SK-N-SH (cell line): ENCODE results near the gene ERCC5. TPM values are rescaled to one million over a fixed set of nuclear protein-coding genes. Genes with fewer than 3 reads are reported as not detected.

Source experiments
- CTCF ChIA-PET: fragments of 300-600, 350-600 bp; formaldehyde crosslinking; extraction: SDS; loops from one replicate; lab custom pipeline; 2021; lab: Yijun Ruan, JAX
- POLR2A ChIA-PET: fragments of 350-600 bp; sonication (Branson Sonifier 250); formaldehyde crosslinking; extraction: SDS; loops from one replicate; lab custom pipeline; 2020; ENCODE audit warnings: antibody characterized with exemption, inconsistent platforms; lab: Yijun Ruan, JAX
- DNase-seq: peaks from one replicate; pipeline ENCODE4 v3.0.0; 2012
- H2AFZ ChIP-seq: fragments of 200-600 bp; sonication (generic); 2 replicates; pipeline ENCODE4 v1.8.1; 2016; ENCODE audit warnings: antibody characterized with exemption, mild to moderate bottlenecking, low read depth
- H3F3A ChIP-seq: fragments of 200-600 bp; sonication (generic); replicated peaks from 2 replicates; pipeline ENCODE3; 2016; ENCODE audit warnings: antibody characterized with exemption, mild to moderate bottlenecking; ENCODE audit not compliant: insufficient read depth
- H3K27ac ChIP-seq, 2 experiments: fragments of 200-500 bp in 1 of 2; fragments of 200-600 bp in 1 of 2; sonication (Bioruptor generic) in 1 of 2; sonication (generic), shearing (Covaris generic) in 1 of 2; 2 replicates each; pipeline versions ENCODE4 v1.5.1 to v1.6.1; 2014 to 2016; ENCODE audit warnings: low read depth in 2 of 2, inconsistent platforms in 1 of 2, low read length in 1 of 2, mild to moderate bottlenecking in 1 of 2, mixed read lengths in 1 of 2
- H3K27me3 ChIP-seq: fragments of 200-600 bp; sonication (generic), shearing (Covaris generic); 2 replicates; pipeline ENCODE4 v1.6.1; 2016; ENCODE audit warnings: mixed run types; ENCODE audit not compliant: insufficient read depth
- H3K36me3 ChIP-seq, 2 experiments: fragments of 200-500 bp in 1 of 2; fragments of 200-600 bp in 1 of 2; sonication (Bioruptor generic) in 1 of 2; sonication (generic) in 1 of 2; replicated peaks in 1 of 2; 2 replicates each; pipeline versions ENCODE3 to v1.5.1; 2014 to 2016; ENCODE audit warnings: low read length in 1 of 2, mild to moderate bottlenecking in 1 of 2; ENCODE audit not compliant: insufficient read depth in 2 of 2, control insufficient read depth in 1 of 2
- H3K4me1 ChIP-seq, 2 experiments: fragments of 200-500 bp in 1 of 2; fragments of 200-600 bp in 1 of 2; sonication (Bioruptor generic) in 1 of 2; sonication (generic), shearing (Covaris generic) in 1 of 2; 2 replicates each; pipeline versions ENCODE4 v1.5.1 to v1.6.1; 2014 to 2016; ENCODE audit warnings: low read depth in 1 of 2, low read length in 1 of 2, mixed run types in 1 of 2; ENCODE audit not compliant: insufficient read depth in 2 of 2, control insufficient read depth in 1 of 2
- H3K4me2 ChIP-seq: fragments of 200-600 bp; sonication (generic), shearing (Covaris generic); 2 replicates; pipeline ENCODE4 v1.6.1; 2017; ENCODE audit warnings: mixed run types
- H3K4me3 ChIP-seq, 2 experiments: fragments of 200-500 bp in 1 of 2; fragments of 200-600 bp in 1 of 2; sonication (Bioruptor generic) in 1 of 2; sonication (generic), shearing (Covaris generic) in 1 of 2; 2 replicates each; pipeline versions ENCODE4 v1.5.1 to v1.8.1; 2014 to 2016; ENCODE audit warnings: low read depth in 2 of 2, inconsistent platforms in 1 of 2, low read length in 1 of 2, mild to moderate bottlenecking in 1 of 2, mixed read lengths in 1 of 2, moderate library complexity in 1 of 2
- H3K79me2 ChIP-seq: fragments of 200-600 bp; sonication (generic); 2 replicates; pipeline ENCODE4 v1.8.1; 2017; ENCODE audit warnings: mild to moderate bottlenecking; ENCODE audit not compliant: insufficient read depth
- H3K9ac ChIP-seq: fragments of 200-600 bp; sonication (generic); 2 replicates; pipeline ENCODE4 v1.6.1; 2017; ENCODE audit warnings: mixed run types
- H3K9me2 ChIP-seq: fragments of 200-600 bp; sonication (generic); 2 replicates; pipeline ENCODE4 v1.6.1; 2017; ENCODE audit warnings: mixed run types
- H3K9me3 ChIP-seq: fragments of 200-600 bp; sonication (generic); 2 replicates; pipeline ENCODE4 v1.6.1; 2017; ENCODE audit warnings: mixed run types, mild to moderate bottlenecking, moderate library complexity
- H4K20me1 ChIP-seq: fragments of 200-600 bp; sonication (generic); 2 replicates; pipeline ENCODE4 v1.6.1; 2017; ENCODE audit warnings: mild to moderate bottlenecking, mixed run types; ENCODE audit not compliant: insufficient read depth
- ELF1 ChIP-seq: IDR thresholded peaks from 2 replicates; pipeline ENCODE4 v1.4.0; 2012
- FOXM1 ChIP-seq: IDR thresholded peaks from 2 replicates; pipeline ENCODE4 v1.4.0; 2012; ENCODE audit warnings: low read depth, mild to moderate bottlenecking
- GATA2 ChIP-seq: sonication (generic); formaldehyde crosslinking; IDR thresholded peaks from 2 replicates; pipeline ENCODE4 v1.5.0; 2020; ENCODE audit warnings: mild to moderate bottlenecking, missing genetic modification reagents
- MAX ChIP-seq: IDR thresholded peaks from 2 replicates; pipeline ENCODE4 v1.4.0; 2012; ENCODE audit warnings: low read depth
- MEF2A ChIP-seq: IDR thresholded peaks from 2 replicates; pipeline ENCODE4 v1.4.0; 2012; ENCODE audit warnings: low read depth, borderline replicate concordance
- MXI1 ChIP-seq: IDR thresholded peaks from 2 replicates; pipeline ENCODE4 v1.6.1; 2012; ENCODE audit warnings: mild to moderate bottlenecking, low read depth, low read length, improper control_type of control experiment
- NRF1 ChIP-seq: IDR thresholded peaks from 2 replicates; pipeline ENCODE4 v1.6.1; 2012; ENCODE audit warnings: low read depth, mild to moderate bottlenecking, low read length
- POLR2AphosphoS5 ChIP-seq: IDR thresholded peaks from 2 replicates; pipeline ENCODE4 v1.6.1; 2012; ENCODE audit warnings: low read depth, low read length
- RAD21 ChIP-seq: IDR thresholded peaks from 2 replicates; pipeline ENCODE4 v1.6.1; 2012; ENCODE audit warnings: mild to moderate bottlenecking, low read length
- REST ChIP-seq: IDR thresholded peaks from 2 replicates; pipeline ENCODE4 v1.6.1; 2012; ENCODE audit warnings: mild to moderate bottlenecking, low read depth, low read length, moderate library complexity
- RFX5 ChIP-seq: IDR thresholded peaks from 2 replicates; pipeline ENCODE4 v1.6.1; 2012; ENCODE audit warnings: mild to moderate bottlenecking, improper control_type of control experiment, low read length
- RXRA ChIP-seq: IDR thresholded peaks from 2 replicates; pipeline ENCODE4 v1.4.0; 2012; ENCODE audit warnings: low read depth, mild to moderate bottlenecking, borderline replicate concordance
- TAF1 ChIP-seq: IDR thresholded peaks from 2 replicates; pipeline ENCODE4 v1.6.1; 2012; ENCODE audit warnings: low read depth, mild to moderate bottlenecking, low read length, moderate library complexity, borderline replicate concordance
- TCF12 ChIP-seq: IDR thresholded peaks from 2 replicates; pipeline ENCODE4 v1.4.0; 2012
- TEAD4 ChIP-seq: IDR thresholded peaks from 2 replicates; pipeline ENCODE4 v1.4.0; 2012; ENCODE audit warnings: mild to moderate bottlenecking, borderline replicate concordance; ENCODE audit not compliant: insufficient read depth
- USF1 ChIP-seq: IDR thresholded peaks from 2 replicates; pipeline ENCODE4 v1.4.0; 2012; ENCODE audit warnings: low read depth, borderline replicate concordance
- YY1 ChIP-seq: IDR thresholded peaks from 2 replicates; pipeline ENCODE4 v1.4.0; 2012; ENCODE audit warnings: low read depth, mild to moderate bottlenecking
- ZBTB33 ChIP-seq: IDR thresholded peaks from 2 replicates; pipeline ENCODE4 v1.4.0; 2012; ENCODE audit warnings: low read depth, borderline replicate concordance
- WGBS: methylation state at CpG from one replicate; pipeline ENCODE4 v1.1.6; 2017; ENCODE audit warnings: low lambda C conversion rate; 5-methylcytosine and 5-hydroxymethylcytosine counted together
- polyA plus RNA-seq, 3 experiments: library from polyadenylated mRNA; depleted of rRNA; stranded (reverse); fragments of >200 nt; gene quantifications; 2 replicates each; pipeline ENCODE4 v1.2.3, GENCODE V29; 2012
- TF ChIP-seq, protein P1 (sequence below): fragments of 150-350 bp; IDR thresholded peaks from 2 replicates; pipeline ENCODE4 v1.6.1; 2016; ENCODE audit warnings: mild to moderate bottlenecking, low read depth, low read length

Gene ERCC5
- polyA plus RNA-seq, 1 of the 3 experiments (the other 2 are of a cell fraction) = 14.1 TPM

GRCh38 chr13:102913914-102914313, 68.1 kb downstream of the ERCC5 start:
- no peak overlapping the region for H3K4me2 ChIP-seq
- 60% methylated on average over 7 of the region's 7 CpGs for WGBS
- H3F3A ChIP-seq = no peaks in the 10 kb centered on the region
- no peak overlapping the region for H2AFZ ChIP-seq
- H3K36me3 ChIP-seq = no peaks in the 10 kb centered on the region
- TF ChIP-seq TEAD4 (no peak), RAD21 (no peak), FOXM1 (no peak), MXI1 (no peak), RXRA (no peak), MAX (no peak)
- ChIA-PET POLR2A (no interaction called here), CTCF (interaction anchor here (1.4 to 1.9 kb wide), 3 partner anchors 9 to 43 kb away, joined by 3 to 6 read pairs (median 4); no protein-coding TSS in a partner anchor)
- no peak for DNase-seq
- H3K79me2 ChIP-seq = no peaks in the 10 kb centered on the region
- H3K4me1 ChIP-seq = no peaks in the 10 kb centered on the region
- no peak overlapping the region for H3K9ac ChIP-seq
- H3K27me3 ChIP-seq = no peaks in the 10 kb centered on the region
- H3K9me3 ChIP-seq = no peaks in the 10 kb centered on the region
- no peaks in the 10 kb centered on the region for H4K20me1 ChIP-seq
- no peak overlapping the region for H3K4me3 ChIP-seq
- no peak overlapping the region for H3K27ac ChIP-seq
- H3K9me2 ChIP-seq = no peaks in the 10 kb centered on the region

GRCh38 chr13:102914339-102914930, 68.6 kb downstream of the ERCC5 start:
- WGBS = 63% methylated on average over 12 of the region's 12 CpGs
- Histone ChIP-seq H3K9me3 (no peaks in the 10 kb centered on the region), H3K4me1 (no peaks in the 10 kb centered on the region), H3K9me2 (no peaks in the 10 kb centered on the region), H3K9ac (no peak overlapping the region), H3K27ac (no peak overlapping the region), H2AFZ (no peak overlapping the region), H3K4me2 (no peak overlapping the region), H3K27me3 (no peaks in the 10 kb centered on the region), H3K4me3 (no peak overlapping the region), H4K20me1 (no peaks in the 10 kb centered on the region), H3K36me3 (no peaks in the 10 kb centered on the region), H3F3A (no peaks in the 10 kb centered on the region), H3K79me2 (no peaks in the 10 kb centered on the region)
- ChIA-PET POLR2A (no interaction called here), CTCF (interaction anchor here (1.4 to 1.9 kb wide), 3 partner anchors 10 to 44 kb away, joined by 3 to 6 read pairs (median 4); no protein-coding TSS in a partner anchor)
- DNase-seq = no peak
- TF ChIP-seq USF1 (no peak), POLR2AphosphoS5 (no peak), YY1 (no peak), REST (no peak), NRF1 (no peak), TAF1 (no peak), MEF2A (no peak), RFX5 (no peak), RXRA (no peak), ZBTB33 (no peak), GATA2 (CRISPR knock-in tag) (no peak), TCF12 (no peak), ELF1 (no peak)
- TF ChIP-seq, protein P1, sequence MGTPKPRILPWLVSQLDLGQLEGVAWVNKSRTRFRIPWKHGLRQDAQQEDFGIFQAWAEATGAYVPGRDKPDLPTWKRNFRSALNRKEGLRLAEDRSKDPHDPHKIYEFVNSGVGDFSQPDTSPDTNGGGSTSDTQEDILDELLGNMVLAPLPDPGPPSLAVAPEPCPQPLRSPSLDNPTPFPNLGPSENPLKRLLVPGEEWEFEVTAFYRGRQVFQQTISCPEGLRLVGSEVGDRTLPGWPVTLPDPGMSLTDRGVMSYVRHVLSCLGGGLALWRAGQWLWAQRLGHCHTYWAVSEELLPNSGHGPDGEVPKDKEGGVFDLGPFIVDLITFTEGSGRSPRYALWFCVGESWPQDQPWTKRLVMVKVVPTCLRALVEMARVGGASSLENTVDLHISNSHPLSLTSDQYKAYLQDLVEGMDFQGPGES = no peak
